Measurements from ENCODE around the gene MYO18B. TPM values are rescaled to one million over a fixed set of nuclear protein-coding genes. Genes with fewer than 3 reads are reported as not detected.

The MYO18B gene
- total RNA-seq, 4 donors from 2014 or later: under 0.01 to 0.50 (median 0.13) TPM

- 59% methylated on average over 4 of the region's 4 CpGs for WGBS
- intact Hi-C loops (cut with DNase I): no loop called here
- H3K36me3 ChIP-seq: peaks cover 0 to 49% (median 0%) of the 10 kb centered on the region in 4 donors
These were observed 150.7 kb downstream of the MYO18B start for GRCh38 chr22:25892678-25893077.

GRCh38 chr22:25895678-25896077, 153.7 kb downstream of the MYO18B start:
- TF ChIP-seq POLR2A (IDR thresholded peaks at IDR 0.05; ENCODE audit: low read depth) (no peak), EP300 (IDR thresholded peaks at IDR 0.05) (no peak), POLR2AphosphoS5 (IDR thresholded peaks at IDR 0.05) (no peak), CTCF (IDR thresholded peaks at IDR 0.05) (no peak)
- intact Hi-C loops (cut with DNase I): no loop called here
- Histone ChIP-seq H3K27ac (replicated peaks in 1 of 4) (no peak overlapping the region), H3K36me3 (peaks cover 0 to 60% (median 0%) of the 10 kb centered on the region in 4 donors), H3K4me3 (no peak overlapping the region), H3K27me3 (peaks cover 0 to 29% (median 0%) of the 10 kb centered on the region in 4 donors), H3K4me1 (no peaks in the 10 kb centered on the region), H3K9me3 (peaks cover 0 to 3% (median 0%) of the 10 kb centered on the region in 4 donors)
- DNase-seq (ENCODE audit: extremely low spot score): no peak
- WGBS: 58% methylated on average over 3 of the region's 3 CpGs

More at GRCh38 chr22:25892678-25893077, 150.7 kb downstream of the MYO18B start:
- no peak overlapping the region for H3K27ac ChIP-seq (replicated peaks in 1 of 4)
- H3K27me3 ChIP-seq: peaks cover 0 to 40% (median 0%) of the 10 kb centered on the region in 4 donors
- no peak overlapping the region for H3K4me3 ChIP-seq
- no peak for DNase-seq (ENCODE audit: extremely low spot score)
- no peaks in the 10 kb centered on the region for H3K4me1 ChIP-seq
- H3K9me3 ChIP-seq: peaks cover 0 to 3% (median 0%) of the 10 kb centered on the region in 4 donors
- TF ChIP-seq CTCF (IDR thresholded peaks at IDR 0.05) (no peak), EP300 (IDR thresholded peaks at IDR 0.05) (no peak), POLR2A (IDR thresholded peaks at IDR 0.05; ENCODE audit: low read depth) (no peak), POLR2AphosphoS5 (IDR thresholded peaks at IDR 0.05) (no peak)

- 72% methylated on average over 4 of the region's 4 CpGs for WGBS
- no peaks in the 10 kb centered on the region for H3K4me1 ChIP-seq
- no peak overlapping the region for H3K27ac ChIP-seq (replicated peaks in 1 of 4)
- intact Hi-C loops (cut with DNase I): no loop called here
- no peak overlapping the region for H3K4me3 ChIP-seq
- H3K36me3 ChIP-seq: peaks cover 0 to 59% (median 0%) of the 10 kb centered on the region in 4 donors
- no peak for TF ChIP-seq CTCF (IDR thresholded peaks at IDR 0.05)
- TF ChIP-seq POLR2A (IDR thresholded peaks at IDR 0.05; ENCODE audit: low read depth): no peak
- TF ChIP-seq EP300 (IDR thresholded peaks at IDR 0.05): no peak
- no peak for TF ChIP-seq POLR2AphosphoS5 (IDR thresholded peaks at IDR 0.05)
- peaks cover 0 to 25% (median 0%) of the 10 kb centered on the region in 4 donors for H3K27me3 ChIP-seq
- peaks cover 0 to 3% (median 0%) of the 10 kb centered on the region in 4 donors for H3K9me3 ChIP-seq
- DNase-seq (ENCODE audit: extremely low spot score): no peak
These were observed 154.1 kb downstream of the MYO18B start for GRCh38 chr22:25896098-25896497.

GRCh38 chr22:25896592-25896991, 154.6 kb downstream of the MYO18B start:
- 64% methylated on average over 2 of the region's 2 CpGs for WGBS

More at GRCh38 chr22:25896592-25896991, 154.6 kb downstream of the MYO18B start:
- no peak overlapping the region for H3K27ac ChIP-seq (replicated peaks in 1 of 4)
- no peaks in the 10 kb centered on the region for H3K4me1 ChIP-seq
- intact Hi-C loops (cut with DNase I): no loop called here
- peaks cover 0 to 57% (median 0%) of the 10 kb centered on the region in 4 donors for H3K36me3 ChIP-seq
- TF ChIP-seq CTCF (IDR thresholded peaks at IDR 0.05) (no peak), POLR2A (IDR thresholded peaks at IDR 0.05; ENCODE audit: low read depth) (no peak), EP300 (IDR thresholded peaks at IDR 0.05) (no peak), POLR2AphosphoS5 (IDR thresholded peaks at IDR 0.05) (no peak)
- no peak for DNase-seq (ENCODE audit: extremely low spot score)
- H3K4me3 ChIP-seq: no peak overlapping the region
- H3K9me3 ChIP-seq: peaks cover 0 to 3% (median 0%) of the 10 kb centered on the region in 4 donors
- peaks cover 0 to 20% (median 0%) of the 10 kb centered on the region in 4 donors for H3K27me3 ChIP-seq

Measured in esophagus muscularis mucosa (tissue), 4 donors.